ENCODE measurements around the gene UQCRQ.

DNA sequence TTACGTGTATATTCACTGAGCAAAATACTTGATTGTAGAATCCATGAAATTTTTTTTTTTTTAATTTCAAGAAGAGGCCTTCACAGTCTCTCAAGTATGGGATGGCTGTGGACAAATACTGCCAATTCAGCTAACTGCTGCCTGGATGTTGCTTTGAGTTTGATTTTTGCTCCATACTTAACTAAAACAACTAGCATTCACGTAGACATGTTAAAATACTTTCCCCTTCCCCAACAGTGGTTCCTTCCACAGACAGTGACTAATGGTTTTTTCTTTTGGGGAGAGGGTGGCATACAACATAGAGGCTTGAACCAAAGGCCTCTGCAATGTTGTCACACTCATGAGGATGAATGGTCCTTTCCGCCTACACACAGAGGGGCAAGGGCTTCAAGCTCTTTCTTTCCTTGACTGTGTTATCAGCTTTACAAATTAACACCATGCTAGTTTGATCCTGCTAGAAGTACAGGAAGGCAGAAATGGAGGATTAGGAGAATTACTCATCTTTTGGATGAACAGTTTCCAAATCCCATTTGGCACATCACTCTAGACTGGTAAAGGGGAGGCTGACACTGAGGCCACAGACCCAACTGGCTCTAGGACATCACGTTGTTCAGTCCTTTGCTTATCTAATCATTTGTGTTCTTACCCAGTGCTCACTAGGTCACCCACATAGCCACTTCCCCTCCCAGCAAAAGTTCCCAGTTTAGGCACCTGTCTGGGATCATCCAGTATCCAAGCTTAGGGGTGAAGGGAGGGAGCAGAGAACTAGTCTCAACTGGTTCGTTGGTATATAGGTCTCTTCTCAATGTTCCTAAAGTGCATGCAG, 5.2 kb downstream of the UQCRQ start:
- TF ChIP-seq ZFP3 (CRISPR knock-in tag; IDR thresholded peaks at IDR 0.05), result no peak
- TF ChIP-seq BACH2 (CRISPR knock-in tag; IDR thresholded peaks at IDR 0.05; ENCODE audit: borderline replicate concordance), result no peak
- no peak for TF ChIP-seq TOX (CRISPR knock-in tag; IDR thresholded peaks at IDR 0.05; ENCODE audit: borderline replicate concordance)
- TF ChIP-seq ZNF70 (CRISPR knock-in tag; IDR thresholded peaks at IDR 0.05), result no peak
- TF ChIP-seq, protein P1, sequence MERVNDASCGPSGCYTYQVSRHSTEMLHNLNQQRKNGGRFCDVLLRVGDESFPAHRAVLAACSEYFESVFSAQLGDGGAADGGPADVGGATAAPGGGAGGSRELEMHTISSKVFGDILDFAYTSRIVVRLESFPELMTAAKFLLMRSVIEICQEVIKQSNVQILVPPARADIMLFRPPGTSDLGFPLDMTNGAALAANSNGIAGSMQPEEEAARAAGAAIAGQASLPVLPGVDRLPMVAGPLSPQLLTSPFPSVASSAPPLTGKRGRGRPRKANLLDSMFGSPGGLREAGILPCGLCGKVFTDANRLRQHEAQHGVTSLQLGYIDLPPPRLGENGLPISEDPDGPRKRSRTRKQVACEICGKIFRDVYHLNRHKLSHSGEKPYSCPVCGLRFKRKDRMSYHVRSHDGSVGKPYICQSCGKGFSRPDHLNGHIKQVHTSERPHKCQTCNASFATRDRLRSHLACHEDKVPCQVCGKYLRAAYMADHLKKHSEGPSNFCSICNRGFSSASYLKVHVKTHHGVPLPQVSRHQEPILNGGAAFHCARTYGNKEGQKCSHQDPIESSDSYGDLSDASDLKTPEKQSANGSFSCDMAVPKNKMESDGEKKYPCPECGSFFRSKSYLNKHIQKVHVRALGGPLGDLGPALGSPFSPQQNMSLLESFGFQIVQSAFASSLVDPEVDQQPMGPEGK (CRISPR knock-in tag; IDR thresholded peaks at IDR 0.05; ENCODE audit: borderline replicate concordance), result no peak
- no peak for TF ChIP-seq ZNF565 (CRISPR knock-in tag; conservative IDR thresholded peaks at IDR 0.05; ENCODE audit: low read depth)
- TF ChIP-seq, protein P2, sequence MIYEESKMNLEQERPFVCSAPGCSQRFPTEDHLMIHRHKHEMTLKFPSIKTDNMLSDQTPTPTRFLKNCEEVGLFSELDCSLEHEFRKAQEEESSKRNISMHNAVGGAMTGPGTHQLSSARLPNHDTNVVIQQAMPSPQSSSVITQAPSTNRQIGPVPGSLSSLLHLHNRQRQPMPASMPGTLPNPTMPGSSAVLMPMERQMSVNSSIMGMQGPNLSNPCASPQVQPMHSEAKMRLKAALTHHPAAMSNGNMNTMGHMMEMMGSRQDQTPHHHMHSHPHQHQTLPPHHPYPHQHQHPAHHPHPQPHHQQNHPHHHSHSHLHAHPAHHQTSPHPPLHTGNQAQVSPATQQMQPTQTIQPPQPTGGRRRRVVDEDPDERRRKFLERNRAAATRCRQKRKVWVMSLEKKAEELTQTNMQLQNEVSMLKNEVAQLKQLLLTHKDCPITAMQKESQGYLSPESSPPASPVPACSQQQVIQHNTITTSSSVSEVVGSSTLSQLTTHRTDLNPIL (CRISPR knock-in tag; IDR thresholded peaks at IDR 0.05; ENCODE audit: low read depth), result no peak

Measured in SK-N-SH treated with all-trans-retinoic acid at 6 μM for 48 hours (cell line).